WTC11 (cell line): ENCODE data around the gene ZRANB1.

ENCODE experiments used
- CREB1 ChIP-seq: sonication (generic); formaldehyde crosslinking; IDR thresholded peaks from 2 replicates; pipeline ENCODE4 v1.8.0; 2023; ENCODE audit warnings: mild to moderate bottlenecking, missing genetic modification reagents
- CREM ChIP-seq: sonication (generic); formaldehyde crosslinking; IDR thresholded peaks from 2 replicates; pipeline ENCODE4 v1.8.1; 2022; ENCODE audit warnings: mild to moderate bottlenecking, missing genetic modification reagents, moderate library complexity
- CTCF ChIP-seq: fragments of 200-600 bp; IDR thresholded peaks from 2 replicates; pipeline ENCODE4 v1.8.0; 2022; ENCODE audit warnings: antibody characterized with exemption
- FOXK1 ChIP-seq: sonication (generic); formaldehyde crosslinking; IDR thresholded peaks from 2 replicates; pipeline ENCODE4 v1.8.0; 2022; ENCODE audit warnings: mild to moderate bottlenecking, moderate library complexity, missing genetic modification reagents
- GRHL2 ChIP-seq: fragments of 250-450 bp; sonication (Bioruptor Pico); IDR thresholded peaks from 2 replicates; pipeline ENCODE4 v1.8.0; 2022; ENCODE audit warnings: mild to moderate bottlenecking, moderate library complexity; ENCODE audit not compliant: insufficient replicate concordance, severe bottlenecking
- MAX ChIP-seq: sonication (generic); formaldehyde crosslinking; IDR thresholded peaks from 2 replicates; pipeline ENCODE4 v1.8.0; 2022; ENCODE audit warnings: mild to moderate bottlenecking, missing genetic modification reagents
- NFE2L1 ChIP-seq: sonication (generic); formaldehyde crosslinking; IDR thresholded peaks from 2 replicates; pipeline ENCODE4 v1.8.1; 2023; ENCODE audit warnings: missing genetic modification reagents
- NR1H2 ChIP-seq: sonication (generic); formaldehyde crosslinking; IDR thresholded peaks from 2 replicates; pipeline ENCODE4 v1.9.0; 2021; ENCODE audit warnings: mild to moderate bottlenecking, moderate library complexity, missing genetic modification reagents
- SMAD4 ChIP-seq: sonication (generic); formaldehyde crosslinking; IDR thresholded peaks from 2 replicates; pipeline ENCODE4 v1.8.0; 2022; ENCODE audit warnings: mild to moderate bottlenecking, missing genetic modification reagents
- USF1 ChIP-seq: sonication (generic); formaldehyde crosslinking; IDR thresholded peaks from 2 replicates; pipeline ENCODE4 v1.8.0; 2022; ENCODE audit warnings: mild to moderate bottlenecking, missing genetic modification reagents
- ZNF512 ChIP-seq: sonication (generic); formaldehyde crosslinking; IDR thresholded peaks from 2 replicates; pipeline ENCODE4 v1.8.1; 2022; ENCODE audit warnings: missing genetic modification reagents, borderline replicate concordance

GRCh38 chr10:124902462-124902861 is 39.5 kb upstream of the ZRANB1 start:
- no peak for TF ChIP-seq MAX
- TF ChIP-seq CTCF: no peak
- no peak for TF ChIP-seq USF1 (CRISPR knock-in tag)
- TF ChIP-seq SMAD4 (CRISPR knock-in tag): no peak
- no peak for TF ChIP-seq FOXK1 (CRISPR knock-in tag)
- no peak for TF ChIP-seq CREB1 (CRISPR knock-in tag)
- no peak for TF ChIP-seq ZNF512 (CRISPR knock-in tag)
- TF ChIP-seq NFE2L1 (CRISPR knock-in tag): no peak
- no peak for TF ChIP-seq CREM (CRISPR knock-in tag)
- TF ChIP-seq GRHL2 (CRISPR knock-in tag): no peak
- TF ChIP-seq NR1H2 (CRISPR knock-in tag): no peak
